HG03571 (cell line): ENCODE measurements around the gene A2ML1.
"Not testable (repeated sequence)": the region's sequence is repeated elsewhere in the genome, so short reads cannot be mapped to it uniquely, and the experiment has no call there.

Experiments used
- ATAC-seq: cut with Tn5 transposase; IDR thresholded peaks from one replicate; pipeline ENCODE4 v1.9.1; 2021; ENCODE audit not compliant: unreplicated experiment

Gene A2ML1

DNA sequence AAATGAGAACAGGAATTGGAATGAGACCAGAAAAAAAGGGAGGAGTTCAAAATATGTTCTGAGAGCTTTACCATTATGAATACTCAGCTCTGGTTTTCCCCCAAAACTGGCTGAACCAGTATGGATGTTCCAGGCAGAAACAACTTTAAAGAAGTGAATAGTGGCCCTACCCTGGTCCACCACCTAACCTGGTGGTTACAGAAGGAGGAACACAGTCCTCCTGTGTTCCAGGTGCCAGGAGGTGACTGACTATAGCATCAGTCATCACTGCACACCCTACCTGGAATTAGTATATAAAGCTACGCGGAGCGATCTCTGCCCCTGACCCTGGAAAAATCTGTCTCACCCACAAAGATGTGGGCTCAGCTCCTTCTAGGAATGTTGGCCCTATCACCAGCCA is at the start of gene A2ML1:
A2ML1 (plus strand) TSS at position 324 of the 400 bp plus-strand sequence; CDS start at position 355, 31 bp downstream.
- ATAC-seq, result no peak

DNA sequence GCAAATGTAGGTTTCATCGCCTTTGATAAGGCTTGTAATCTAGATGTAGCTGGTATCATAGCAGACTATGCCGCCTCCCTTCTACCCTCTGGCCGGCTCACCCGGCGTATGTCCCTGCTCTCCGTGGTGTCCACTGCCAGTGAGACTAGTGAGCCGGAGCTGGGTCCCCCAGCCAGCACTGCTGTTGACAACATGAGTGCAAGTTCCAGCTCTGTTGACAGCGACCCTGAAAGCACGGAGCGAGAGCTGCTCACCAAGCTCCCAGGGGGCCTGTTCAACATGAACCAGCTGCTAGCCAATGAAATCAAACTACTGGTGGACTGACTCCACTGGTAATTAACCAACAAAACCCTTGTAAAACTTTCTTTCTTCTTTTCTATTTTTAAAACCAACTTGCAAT is 49.0 kb upstream of the A2ML1 start:
- no peak for ATAC-seq

DNA sequence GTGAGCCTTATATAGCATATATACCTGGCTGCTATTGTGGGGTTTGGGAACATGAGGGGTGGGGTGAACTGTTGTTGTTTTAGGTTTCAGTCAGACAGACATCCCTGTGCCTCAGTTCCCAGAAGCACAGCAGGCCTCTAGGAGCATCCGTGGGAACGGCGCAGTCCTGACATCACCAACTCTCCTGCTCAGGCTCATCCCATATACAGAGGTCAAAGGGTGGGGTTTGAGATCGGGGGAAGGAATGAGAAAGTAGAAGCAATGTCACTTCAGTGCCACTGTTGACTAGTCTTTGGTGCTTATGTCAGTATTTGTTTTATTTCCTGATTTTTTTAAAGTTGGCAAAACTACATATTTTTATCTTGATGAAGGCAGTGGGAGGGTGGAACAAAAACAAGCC is 43.1 kb upstream of the A2ML1 start:
- no peak for ATAC-seq

DNA sequence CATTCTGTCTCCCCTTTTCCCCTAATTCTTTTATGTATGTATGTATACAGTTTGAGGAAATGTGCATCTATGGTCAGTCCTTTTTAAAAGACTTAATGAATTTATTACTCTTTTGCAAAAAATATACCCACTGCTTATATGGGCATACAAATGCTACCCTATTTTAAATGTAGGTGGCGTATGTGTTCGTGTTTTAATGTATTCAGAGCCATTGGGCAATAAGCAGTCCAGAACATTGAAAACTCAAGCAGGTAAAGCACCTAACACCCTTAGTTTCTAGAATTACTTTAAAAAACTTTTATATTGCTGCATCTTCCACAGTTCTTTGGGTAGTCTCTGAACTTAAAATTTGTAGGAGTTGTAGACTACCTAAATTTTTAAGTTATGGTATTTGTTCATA is 42.6 kb upstream of the A2ML1 start:
- no peak for ATAC-seq

DNA sequence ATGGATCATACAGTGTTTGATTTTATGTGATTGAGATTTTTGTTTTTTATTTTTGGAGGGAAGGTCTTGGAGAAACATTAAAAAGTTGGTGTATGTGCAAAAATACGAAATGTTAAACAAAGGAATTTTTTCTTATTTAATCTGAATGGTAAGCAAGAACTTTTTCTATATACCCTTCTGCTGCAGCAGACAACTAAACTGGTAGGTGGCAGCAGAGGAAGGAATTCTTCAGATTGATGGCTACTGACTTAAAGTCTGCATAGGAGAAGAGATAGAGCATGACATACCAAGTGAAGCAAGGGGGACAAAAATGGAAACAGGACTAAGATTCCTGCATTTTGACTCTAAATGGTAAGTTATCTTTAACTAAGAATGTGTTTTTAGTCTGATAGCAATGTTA is 42.0 kb upstream of the A2ML1 start:
- no peak for ATAC-seq

DNA sequence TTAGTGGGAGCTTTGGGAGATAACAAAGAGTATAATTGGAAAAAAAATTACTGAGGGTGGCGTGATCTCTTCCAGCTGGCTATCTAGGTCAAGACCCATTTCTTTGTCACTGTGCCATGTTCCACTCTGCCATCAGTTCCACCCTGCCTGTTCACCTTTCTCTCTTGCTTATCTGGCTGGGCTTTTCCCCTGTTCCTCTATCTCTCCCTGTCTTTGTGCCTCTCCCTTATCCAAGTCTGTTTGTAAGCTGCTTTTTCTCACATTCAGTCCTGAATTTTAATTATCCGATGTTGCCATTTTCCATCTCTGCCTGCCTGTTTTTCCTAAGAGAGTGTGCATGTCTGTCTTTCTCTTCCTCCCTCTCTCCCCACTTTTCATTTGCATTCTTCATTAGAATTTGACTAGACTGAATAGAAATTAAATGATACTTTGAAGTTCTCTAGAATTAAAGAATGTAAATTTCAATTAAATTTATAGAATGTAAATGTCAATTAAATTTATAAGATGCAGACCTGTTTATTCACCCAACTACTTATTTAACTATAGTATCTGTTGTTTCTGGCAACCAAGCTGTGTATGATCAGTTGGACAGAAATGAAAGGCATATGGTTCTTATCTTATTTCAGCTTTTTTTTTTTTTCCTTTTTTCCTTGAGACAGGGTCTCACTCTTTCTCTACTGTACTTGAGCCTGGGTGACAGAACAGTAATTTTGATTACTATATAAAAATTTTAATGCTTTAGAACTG is 40.9 kb upstream of the A2ML1 start:
- no peak for ATAC-seq

DNA sequence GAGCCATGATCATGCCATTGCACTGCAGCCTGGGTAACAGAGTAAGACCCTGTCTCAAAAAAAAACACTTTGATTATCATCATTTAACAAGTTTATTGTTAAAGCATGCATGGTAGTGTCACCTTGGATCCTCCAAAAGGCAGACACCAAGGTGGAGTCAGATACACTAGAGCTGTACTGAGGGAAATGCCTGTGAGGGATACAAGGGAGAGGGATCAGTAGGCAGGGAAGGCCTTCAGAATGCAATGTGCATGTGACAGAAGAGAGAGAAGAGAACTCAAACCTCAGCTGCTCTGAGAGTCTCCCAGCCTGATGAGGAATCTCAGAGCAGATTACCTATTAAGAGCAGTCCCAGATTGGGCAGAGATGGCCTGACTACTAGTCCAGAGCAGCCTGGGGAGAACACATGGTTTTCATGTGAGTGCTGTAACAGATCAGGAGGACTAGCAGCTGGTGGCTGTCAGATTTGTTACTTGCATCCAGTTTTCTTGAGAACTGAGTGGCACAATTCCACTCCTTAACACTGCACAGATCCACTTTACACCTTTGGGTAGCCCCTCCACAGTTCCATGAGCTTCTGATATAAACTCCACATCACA is 38.0 kb upstream of the A2ML1 start:
- ATAC-seq, result no peak

DNA sequence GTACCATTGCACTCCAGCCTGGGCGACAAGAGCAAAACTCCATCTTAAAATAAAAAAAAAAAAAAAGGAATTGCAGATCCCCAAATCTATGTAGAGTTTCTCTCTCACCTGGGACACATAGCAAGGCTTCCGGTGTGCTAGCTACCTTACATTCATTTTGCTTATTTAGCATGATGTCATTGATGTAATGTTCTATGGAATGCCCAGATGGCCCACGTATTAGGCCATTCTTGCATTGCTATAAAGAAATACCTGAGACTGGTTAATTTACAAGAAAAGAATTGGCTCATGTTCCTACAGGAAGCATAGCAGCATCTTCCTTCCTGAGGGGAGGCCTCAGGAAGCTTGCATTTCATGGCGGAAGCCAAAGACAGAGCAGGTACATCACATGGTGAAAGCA is 36.9 kb upstream of the A2ML1 start:
- no peak for ATAC-seq

DNA sequence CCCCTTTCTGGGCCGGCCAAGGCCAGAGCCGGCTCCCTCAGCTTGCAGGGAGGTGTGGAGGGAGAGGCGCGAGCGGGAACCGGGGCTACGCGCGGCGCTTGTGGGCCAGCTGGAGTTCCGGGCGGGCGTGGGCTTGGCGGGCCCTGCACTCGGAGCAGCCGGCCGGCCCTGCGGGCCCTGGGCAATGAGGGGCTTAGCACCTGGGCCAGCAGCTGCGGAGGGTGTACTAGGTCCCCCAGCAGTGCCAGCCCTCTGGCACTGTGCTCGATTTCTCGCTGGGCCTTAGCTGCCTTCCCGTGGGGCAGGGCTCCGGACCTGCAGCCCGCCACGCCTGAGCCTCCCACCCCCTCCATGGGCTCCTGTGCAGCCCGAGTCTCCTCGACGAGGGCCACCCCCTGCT is 35.2 kb upstream of the A2ML1 start:
- not testable (repeated sequence) for ATAC-seq

DNA sequence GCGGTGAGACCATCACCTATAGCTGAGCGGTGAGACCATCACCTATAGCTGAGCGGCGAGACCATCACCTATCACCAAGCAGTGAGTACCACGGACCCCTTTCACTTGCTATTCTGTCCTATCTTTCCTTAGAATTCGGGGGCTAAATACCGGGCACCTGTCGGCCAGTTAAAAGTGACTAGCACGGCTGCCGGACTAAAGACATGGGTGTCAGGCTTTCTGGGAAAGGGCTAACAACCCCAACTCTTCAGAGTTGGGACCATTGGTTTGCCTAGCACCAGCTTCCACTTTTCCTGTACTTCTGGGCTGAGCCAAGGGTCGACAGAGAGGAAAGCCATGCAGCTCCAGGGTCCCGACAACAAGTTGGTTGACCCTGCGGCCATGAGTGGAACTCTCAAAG is 33.7 kb upstream of the A2ML1 start:
- ATAC-seq, result not testable (repeated sequence)

DNA sequence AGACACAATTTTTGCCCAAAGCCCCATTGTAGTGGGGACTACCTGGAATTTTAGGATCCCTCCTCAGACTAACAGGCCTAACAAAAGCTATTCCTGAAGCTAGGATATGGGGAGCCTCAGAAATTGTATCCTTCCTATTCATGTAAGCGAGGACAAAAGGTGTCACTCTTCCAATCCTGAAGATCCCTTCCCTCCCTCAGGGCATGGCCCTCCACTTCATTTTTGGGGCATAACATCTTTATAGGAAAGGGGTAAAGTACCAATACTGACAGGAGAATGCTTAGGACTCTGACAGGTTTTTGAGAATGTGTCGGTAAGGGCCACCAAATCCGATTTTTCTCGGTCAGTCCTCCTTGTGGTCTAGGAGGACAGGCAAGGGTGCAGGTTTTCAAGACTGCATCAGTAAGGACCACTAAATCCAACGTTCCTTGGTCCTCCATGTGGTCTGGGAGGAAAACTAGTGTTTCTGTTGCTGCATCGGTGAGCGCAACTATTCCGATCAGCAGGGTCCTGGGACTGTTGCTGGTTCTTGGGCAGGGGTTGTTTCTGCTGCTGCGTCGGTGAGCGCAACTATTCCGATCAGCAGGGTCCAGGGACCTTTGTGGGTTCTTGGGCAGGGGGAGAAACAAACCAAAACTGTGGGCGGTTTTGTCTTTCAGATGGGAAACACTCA is 32.9 kb upstream of the A2ML1 start:
- ATAC-seq, result not testable (repeated sequence)

DNA sequence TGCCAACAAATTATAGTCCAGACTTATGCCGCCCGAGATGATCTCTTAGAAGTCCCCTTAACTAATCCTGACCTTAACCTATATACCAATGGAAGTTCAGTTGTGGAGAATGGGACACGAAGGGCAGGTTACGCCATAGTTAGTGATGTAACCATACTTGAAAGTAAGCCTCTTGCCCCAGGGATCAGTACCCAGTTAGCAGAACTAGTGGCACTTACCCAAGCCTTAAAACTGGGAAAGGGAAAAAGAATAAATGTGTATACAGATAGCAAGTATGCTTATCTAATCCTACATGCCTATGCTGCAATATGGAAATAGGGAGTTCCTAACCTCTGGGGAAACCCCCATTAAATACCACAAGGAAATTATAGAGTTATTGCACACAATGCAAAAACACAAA is 29.2 kb upstream of the A2ML1 start:
- ATAC-seq, result not testable (repeated sequence)

DNA sequence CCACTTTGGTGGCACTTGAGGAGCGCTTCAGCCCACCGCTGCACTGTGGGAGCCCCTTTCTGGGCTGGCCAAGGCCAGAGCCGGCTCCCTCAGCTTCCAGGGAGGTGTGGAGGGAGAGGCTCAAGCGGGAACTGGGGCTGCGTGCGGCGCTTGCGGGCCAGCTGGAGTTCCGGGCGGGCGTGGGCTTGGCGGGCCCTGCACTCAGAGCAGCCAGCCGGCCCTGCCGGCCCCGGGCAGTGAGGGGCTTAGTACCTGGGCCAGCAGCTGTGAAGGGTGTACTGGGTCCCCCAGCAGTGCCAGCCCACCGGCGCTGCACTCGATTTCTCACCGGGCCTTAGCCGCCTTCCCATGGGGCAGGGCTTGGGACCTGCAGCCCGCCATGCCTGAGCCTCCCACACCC is 27.8 kb upstream of the A2ML1 start:
- not testable (repeated sequence) for ATAC-seq

DNA sequence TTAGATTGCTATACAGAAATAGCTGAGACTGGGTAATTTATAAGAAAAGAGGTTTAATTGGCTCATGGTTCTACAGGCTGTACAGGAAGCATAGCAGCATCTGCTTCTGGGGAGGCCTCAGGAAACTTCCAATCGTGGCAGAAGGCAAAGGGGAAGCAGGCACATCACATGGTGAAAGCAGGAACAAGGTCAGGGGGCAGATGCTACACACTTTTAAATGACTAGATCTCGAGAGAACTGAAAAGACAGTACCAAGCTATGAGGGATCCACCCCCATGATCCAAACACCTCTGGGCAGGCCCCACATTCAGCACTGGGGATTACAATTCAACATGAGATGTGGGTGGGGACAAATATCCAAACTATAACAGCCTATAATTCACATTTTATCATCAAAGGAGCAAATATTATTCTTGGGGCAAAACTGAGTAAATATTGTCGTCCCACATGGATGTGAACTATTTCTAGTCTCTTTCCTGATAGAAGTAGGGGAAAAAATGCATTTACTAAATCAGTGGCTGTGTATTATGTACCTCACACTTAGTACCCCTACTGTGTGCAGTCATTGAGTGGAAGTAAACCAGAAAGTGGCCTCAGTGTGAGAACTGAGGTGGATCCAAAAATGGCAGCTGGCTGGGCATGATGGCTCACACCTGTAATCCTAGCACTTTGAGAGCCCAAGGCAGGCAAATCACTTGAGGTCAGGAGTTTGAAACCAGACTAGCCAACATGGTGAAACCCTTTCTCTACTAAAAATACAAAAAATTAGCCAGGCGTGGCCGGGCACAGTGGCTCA is 25.4 kb upstream of the A2ML1 start:
- ATAC-seq, result no peak

DNA sequence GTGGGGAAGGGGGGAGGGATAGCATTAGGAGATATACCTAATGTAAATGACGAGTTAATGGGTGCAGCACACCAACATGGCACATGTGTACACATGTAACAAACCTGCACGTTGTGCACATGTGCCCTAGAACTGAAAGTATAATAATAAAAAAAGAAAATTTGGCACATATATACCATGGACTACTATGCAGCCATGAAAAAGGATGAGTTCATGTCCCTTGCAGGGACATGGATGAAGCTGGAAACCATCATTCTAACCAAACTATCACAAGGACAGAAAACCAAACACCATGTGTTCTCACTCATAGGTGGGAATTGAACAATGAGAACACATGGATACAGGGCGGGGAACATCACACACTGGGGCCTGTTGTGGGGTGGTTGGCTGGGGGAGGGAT is 21.2 kb upstream of the A2ML1 start:
- not testable (repeated sequence) for ATAC-seq

DNA sequence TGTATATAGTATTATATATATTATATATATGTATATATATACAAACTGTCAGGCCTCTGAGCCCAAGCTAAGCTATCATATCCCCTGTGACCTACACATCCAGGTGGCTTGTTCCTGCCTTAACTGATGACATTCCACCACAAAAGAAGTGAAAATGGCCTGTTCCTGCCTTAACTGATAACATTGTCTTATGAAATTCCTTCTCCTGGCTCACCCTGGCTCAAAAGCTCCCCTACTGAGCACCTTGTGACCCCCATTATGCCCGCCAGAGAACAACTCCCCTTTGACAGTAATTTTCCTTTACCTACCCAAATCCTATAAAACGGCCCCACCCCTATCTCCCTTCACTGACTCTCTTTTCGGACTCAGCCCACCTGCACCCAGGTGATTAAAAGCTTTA is 17.6 kb upstream of the A2ML1 start:
- not testable (repeated sequence) for ATAC-seq

DNA sequence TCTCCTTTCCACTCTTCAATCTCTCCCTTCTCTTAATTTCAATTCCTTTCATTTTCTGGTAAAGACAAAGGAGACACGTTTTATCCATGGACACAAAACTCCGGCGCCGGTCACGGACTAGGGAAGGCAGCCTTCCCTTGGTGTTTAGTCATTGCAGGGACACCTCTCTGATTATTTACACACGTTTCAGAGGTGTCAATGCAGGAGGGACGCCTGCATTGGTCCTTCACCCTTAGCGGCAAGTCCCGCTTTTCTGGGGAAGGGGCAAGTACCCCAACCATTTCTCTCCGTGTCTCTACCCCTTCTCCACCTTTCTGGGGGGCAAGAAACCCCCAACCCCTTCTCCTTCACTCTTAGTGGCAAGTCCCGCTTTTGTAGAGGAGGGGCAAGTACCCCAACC is 16.9 kb upstream of the A2ML1 start:
- ATAC-seq, result not testable (repeated sequence)

DNA sequence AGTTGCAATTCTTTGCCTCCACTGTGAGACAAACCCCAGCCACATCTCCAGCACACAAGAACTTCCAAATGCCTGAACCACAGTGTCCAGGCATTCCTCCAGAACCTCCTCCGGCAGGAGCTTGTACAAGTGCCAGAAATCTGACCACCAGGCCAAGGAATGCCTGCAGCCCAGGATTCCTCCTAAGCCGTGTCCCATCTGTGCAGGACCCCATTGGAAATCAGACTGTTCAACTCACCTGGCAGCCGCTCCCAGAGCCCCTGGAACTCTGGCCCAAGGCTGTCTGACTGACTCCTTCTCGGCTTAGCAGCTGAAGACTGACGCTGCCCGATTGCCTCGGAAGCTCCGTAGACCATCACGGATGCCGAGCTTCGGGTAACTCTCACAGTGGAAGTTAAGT is 15.3 kb upstream of the A2ML1 start:
- not testable (repeated sequence) for ATAC-seq

DNA sequence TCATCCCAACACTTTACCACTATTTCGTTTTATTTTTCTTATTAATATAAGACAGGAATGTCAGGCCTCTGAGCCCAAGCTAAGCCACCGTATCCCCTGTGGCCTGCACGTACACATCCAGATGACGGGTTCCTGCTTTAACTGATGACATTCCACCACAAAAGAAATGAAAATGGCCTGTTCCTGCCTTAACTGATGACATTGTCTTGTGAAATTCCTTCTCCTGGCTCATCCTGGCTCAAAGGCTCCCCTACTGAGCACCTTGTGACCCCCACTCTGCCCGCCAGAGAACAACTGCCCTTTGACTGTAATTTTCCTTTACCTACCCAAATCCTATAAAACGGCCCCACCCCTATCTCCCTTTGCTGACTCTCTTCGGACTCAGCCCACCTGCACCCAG is 12.3 kb upstream of the A2ML1 start:
- ATAC-seq, result not testable (repeated sequence)

DNA sequence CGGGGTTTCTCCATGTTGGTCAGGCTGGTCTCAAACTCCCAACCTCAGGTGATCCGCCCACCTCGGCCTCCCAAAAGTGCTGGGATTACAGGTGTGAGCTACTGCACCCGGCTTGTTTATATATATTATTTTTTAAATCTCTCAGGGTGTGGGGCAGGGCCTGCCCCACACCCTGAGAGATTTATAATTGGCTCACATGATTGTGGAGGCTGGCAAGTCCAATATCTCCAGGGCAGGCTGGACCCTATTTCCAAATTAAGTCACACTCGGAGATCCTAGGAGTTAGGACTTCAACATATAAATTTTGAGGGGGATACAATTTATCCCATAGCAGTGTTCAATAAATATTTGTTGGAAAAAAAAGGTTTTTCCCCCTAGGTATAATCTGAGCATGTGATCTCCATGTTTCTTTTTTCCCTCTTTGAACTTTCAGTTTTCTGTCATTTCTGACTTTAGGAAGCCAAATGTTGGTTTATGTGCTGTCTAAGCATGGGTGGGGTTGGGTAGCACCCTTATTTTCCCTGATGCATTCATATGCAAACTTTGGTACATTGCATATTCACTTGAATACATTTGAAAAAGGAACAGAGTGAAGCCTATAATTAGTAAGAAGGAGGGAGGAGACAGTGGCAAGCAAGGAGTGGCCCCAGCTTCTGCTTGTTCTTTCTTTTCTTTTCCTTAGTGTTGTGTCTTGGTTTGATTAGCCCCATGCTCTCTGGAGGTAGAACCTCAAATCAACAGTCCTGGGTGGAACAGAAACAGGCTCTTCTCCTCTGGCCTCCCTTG is 8.7 kb upstream of the A2ML1 start:
- no peak for ATAC-seq
